ENCODE measurements around the gene MORC4. TPM values are rescaled to one million over a fixed set of nuclear protein-coding genes. Genes with fewer than 3 reads are reported as not detected.

MORC4 gene
- total RNA-seq, 1 experiment from 2014 or later, result 24.8 TPM

GRCh38 chrX:106902684-106903083, 97.3 kb downstream of the MORC4 start:
- Histone ChIP-seq H3K9me2 (replicated peaks; ENCODE audit: low read length) (no peaks in the 10 kb centered on the region), H3K9ac (ENCODE audit: low read length) (no peak overlapping the region), H3K4me1 (ENCODE audit: insufficient read depth, low read length) (peaks cover 16% of the 10 kb centered on the region), H3K79me2 (ENCODE audit: low read length) (no peaks in the 10 kb centered on the region), H2AFZ (ENCODE audit: low read length) (no peak overlapping the region), H3K4me3 (ENCODE audit: low read length) (no peak overlapping the region), H3K27ac (ENCODE audit: low read length) (no peak overlapping the region), H3K4me2 (ENCODE audit: low read length) (no peak overlapping the region), H3F3A (ENCODE audit: low read length, unreplicated experiment) (no peaks in the 10 kb centered on the region), H3K27me3 (ENCODE audit: low read length) (no peaks in the 10 kb centered on the region), H3K9me3 (ENCODE audit: low read length) (no peaks in the 10 kb centered on the region), H4K20me1 (ENCODE audit: low read length) (no peaks in the 10 kb centered on the region), H3K36me3 (ENCODE audit: low read depth, low read length) (no peaks in the 10 kb centered on the region)
- DNase-seq, result no peak
- CTCF ChIA-PET, result no interaction called here
- POLR2A ChIA-PET (ENCODE audit: unreplicated experiment), result no interaction called here
- intact Hi-C loops (cut with micrococcal nuclease), result no loop called here
- TF ChIP-seq EZH2 (IDR thresholded peaks at IDR 0.05; ENCODE audit: low read length, unreplicated experiment), result no peak
- TF ChIP-seq, protein P1, sequence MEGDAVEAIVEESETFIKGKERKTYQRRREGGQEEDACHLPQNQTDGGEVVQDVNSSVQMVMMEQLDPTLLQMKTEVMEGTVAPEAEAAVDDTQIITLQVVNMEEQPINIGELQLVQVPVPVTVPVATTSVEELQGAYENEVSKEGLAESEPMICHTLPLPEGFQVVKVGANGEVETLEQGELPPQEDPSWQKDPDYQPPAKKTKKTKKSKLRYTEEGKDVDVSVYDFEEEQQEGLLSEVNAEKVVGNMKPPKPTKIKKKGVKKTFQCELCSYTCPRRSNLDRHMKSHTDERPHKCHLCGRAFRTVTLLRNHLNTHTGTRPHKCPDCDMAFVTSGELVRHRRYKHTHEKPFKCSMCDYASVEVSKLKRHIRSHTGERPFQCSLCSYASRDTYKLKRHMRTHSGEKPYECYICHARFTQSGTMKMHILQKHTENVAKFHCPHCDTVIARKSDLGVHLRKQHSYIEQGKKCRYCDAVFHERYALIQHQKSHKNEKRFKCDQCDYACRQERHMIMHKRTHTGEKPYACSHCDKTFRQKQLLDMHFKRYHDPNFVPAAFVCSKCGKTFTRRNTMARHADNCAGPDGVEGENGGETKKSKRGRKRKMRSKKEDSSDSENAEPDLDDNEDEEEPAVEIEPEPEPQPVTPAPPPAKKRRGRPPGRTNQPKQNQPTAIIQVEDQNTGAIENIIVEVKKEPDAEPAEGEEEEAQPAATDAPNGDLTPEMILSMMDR (conservative IDR thresholded peaks at IDR 0.05; ENCODE audit: low read depth, low read length), result no peak
- TF ChIP-seq EZH2phosphoT487 (IDR thresholded peaks at IDR 0.05; ENCODE audit: borderline replicate concordance, low read length), result no peak
- no peak for ATAC-seq
- BruUV-seq (replicated peaks), result no TSS peak

DNA sequence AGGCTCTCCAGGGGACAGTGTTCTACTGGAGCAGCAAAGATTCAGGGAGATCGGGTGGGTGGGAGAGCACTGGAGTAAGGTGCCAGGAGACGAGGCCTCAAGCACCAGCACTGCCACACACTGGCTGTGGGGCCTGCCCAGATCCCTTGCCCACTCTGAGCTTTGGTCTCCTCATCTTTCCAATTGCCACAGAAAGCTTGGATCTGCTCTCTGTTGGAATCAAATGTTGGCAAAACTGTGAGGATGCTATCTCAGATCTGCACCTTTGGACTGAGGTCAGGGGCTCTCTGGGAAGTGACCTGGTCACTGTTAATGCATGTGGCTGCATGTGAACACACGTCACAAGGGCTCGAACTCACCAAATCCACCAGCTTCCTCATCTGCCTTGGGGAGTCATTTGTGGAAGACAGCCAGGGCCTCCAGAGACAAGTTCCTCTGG, 98.2 kb downstream of the MORC4 start:
- Histone ChIP-seq H3K4me1 (ENCODE audit: insufficient read depth, low read length) (peaks cover 24% of the 10 kb centered on the region), H3K9me3 (ENCODE audit: low read length) (no peaks in the 10 kb centered on the region), H3K4me2 (ENCODE audit: low read length) (no peak overlapping the region), H3K9ac (ENCODE audit: low read length) (no peak overlapping the region), H3K79me2 (ENCODE audit: low read length) (no peaks in the 10 kb centered on the region), H3K27ac (ENCODE audit: low read length) (no peak overlapping the region), H3K36me3 (ENCODE audit: low read depth, low read length) (no peaks in the 10 kb centered on the region), H2AFZ (ENCODE audit: low read length) (no peak overlapping the region), H3K27me3 (ENCODE audit: low read length) (no peaks in the 10 kb centered on the region), H3K9me2 (replicated peaks; ENCODE audit: low read length) (no peaks in the 10 kb centered on the region), H3K4me3 (ENCODE audit: low read length) (no peak overlapping the region), H3F3A (ENCODE audit: low read length, unreplicated experiment) (no peaks in the 10 kb centered on the region), H4K20me1 (ENCODE audit: low read length) (no peaks in the 10 kb centered on the region)
- no peak for ATAC-seq
- no peak for DNase-seq
- no peak for TF ChIP-seq EZH2 (IDR thresholded peaks at IDR 0.05; ENCODE audit: low read length, unreplicated experiment)
- TF ChIP-seq EZH2phosphoT487 (IDR thresholded peaks at IDR 0.05; ENCODE audit: borderline replicate concordance, low read length), result no peak
- TF ChIP-seq, protein P1 (conservative IDR thresholded peaks at IDR 0.05; ENCODE audit: low read depth, low read length), result no peak
- CTCF ChIA-PET, result interaction anchor here (1.0 kb wide), 1 partner anchor 58 kb away, joined by 3 read pairs; no protein-coding TSS in a partner anchor
- BruUV-seq (replicated peaks), result no TSS peak
- intact Hi-C loops (cut with micrococcal nuclease), result no loop called here
- POLR2A ChIA-PET (ENCODE audit: unreplicated experiment), result no interaction called here

GRCh38 chrX:106901341-106901740, 98.7 kb downstream of the MORC4 start:
- Histone ChIP-seq H3K27ac (ENCODE audit: low read length) (no peak overlapping the region), H3K4me1 (ENCODE audit: insufficient read depth, low read length) (peaks cover 25% of the 10 kb centered on the region), H3K4me2 (ENCODE audit: low read length) (no peak overlapping the region), H3K79me2 (ENCODE audit: low read length) (no peaks in the 10 kb centered on the region), H3K9ac (ENCODE audit: low read length) (no peak overlapping the region), H3F3A (ENCODE audit: low read length, unreplicated experiment) (no peaks in the 10 kb centered on the region), H3K9me3 (ENCODE audit: low read length) (no peaks in the 10 kb centered on the region), H3K4me3 (ENCODE audit: low read length) (no peak overlapping the region), H4K20me1 (ENCODE audit: low read length) (no peaks in the 10 kb centered on the region), H3K27me3 (ENCODE audit: low read length) (no peaks in the 10 kb centered on the region), H3K9me2 (replicated peaks; ENCODE audit: low read length) (no peaks in the 10 kb centered on the region), H3K36me3 (ENCODE audit: low read depth, low read length) (no peaks in the 10 kb centered on the region), H2AFZ (ENCODE audit: low read length) (no peak overlapping the region)
- ChIA-PET CTCF (interaction anchor here (1.0 kb wide), 1 partner anchor 58 kb away, joined by 3 read pairs; no protein-coding TSS in a partner anchor), POLR2A (ENCODE audit: unreplicated experiment) (no interaction called here)
- no peak for ATAC-seq
- no TSS peak for BruUV-seq (replicated peaks)
- TF ChIP-seq EZH2 (IDR thresholded peaks at IDR 0.05; ENCODE audit: low read length, unreplicated experiment), result no peak
- TF ChIP-seq, protein P1 (conservative IDR thresholded peaks at IDR 0.05; ENCODE audit: low read depth, low read length), result no peak
- no peak for TF ChIP-seq EZH2phosphoT487 (IDR thresholded peaks at IDR 0.05; ENCODE audit: borderline replicate concordance, low read length)
- intact Hi-C loops (cut with micrococcal nuclease), result no loop called here
- DNase-seq, result no peak
